NCI-H524 treated with DMSO at 0.1 percent for 48 hours (cell line): Measurements from ENCODE around the gene TEX50.
A peak's percentile ranks its signal among the peaks of the same experiment; 100 is the strongest.
"Not testable (repeated sequence)": the region's sequence is repeated elsewhere in the genome, so short reads cannot be mapped to it uniquely, and the experiment has no call there.

ENCODE experiments used
- DNase-seq: peaks from one replicate; lab custom pipeline; 2025; lab: John Stamatoyannopoulos, UW

TEX50 gene

GRCh38 chr1:173661763-173662162 lies 26.6 kb downstream of the TEX50 start:
- DNase-seq = no peak

- no peak for DNase-seq
These were observed 28.0 kb downstream of the TEX50 start for GRCh38 chr1:173663159-173663558.

- DNase-seq = no peak
These were observed 31.5 kb downstream of the TEX50 start for GRCh38 chr1:173666646-173667045.

- peak; percentile 22 for DNase-seq
These were observed 34.4 kb downstream of the TEX50 start, which contains the start of gene ANKRD45 for GRCh38 chr1:173669491-173669941. ANKRD45 (minus strand) TSS chr1:173669851; CDS start chr1:173659418, 10,433 bp downstream.

- DNase-seq = not testable (repeated sequence)
These were observed 39.4 kb downstream of the TEX50 start for GRCh38 chr1:173674496-173674895.

- DNase-seq = not testable (repeated sequence)
These were observed 45.0 kb downstream of the TEX50 start for GRCh38 chr1:173680152-173680551.

GRCh38 chr1:173682184-173682583 lies 47.0 kb downstream of the TEX50 start:
- DNase-seq = no peak

GRCh38 chr1:173683838-173684237 lies 48.7 kb downstream of the TEX50 start:
- DNase-seq = not testable (repeated sequence)

- not testable (repeated sequence) for DNase-seq
These were observed 50.0 kb downstream of the TEX50 start for GRCh38 chr1:173685121-173685520.
